GM12878 (cell line): ENCODE data around the gene XPNPEP3. TPM values are rescaled to one million over a fixed set of nuclear protein-coding genes. Genes with fewer than 3 reads are reported as not detected.

Source experiments
- ATAC-seq: fragments of 200-7000 bp; cut with Tn5 transposase; 3 replicates; pipeline ENCODE4 v1.9.1; 2020; ENCODE audit warnings: mild to moderate bottlenecking, moderate library complexity
- BruUV-seq: library from RNA; stranded (reverse); fragments of 400-500 nt; replicated peaks from 2 replicates; lab custom pipeline; 2021; lab: Mats Ljungman, UMichigan
- CTCF ChIA-PET: fragments of 300-600 bp; sonication (Branson Sonifier 250); formaldehyde crosslinking; extraction: SDS; loops from one replicate; lab custom pipeline; 2021; ENCODE audit warnings: inconsistent platforms; lab: Yijun Ruan, JAX
- POLR2A ChIA-PET: fragments of 350-600 bp; formaldehyde crosslinking; extraction: SDS; loops from one replicate; lab custom pipeline; 2021; ENCODE audit warnings: inconsistent platforms; lab: Charles Lee
- RAD21 ChIA-PET: fragments of 300-600 bp; sonication (Branson Sonifier 250); formaldehyde crosslinking; loops from one replicate; lab custom pipeline; 2023; ENCODE audit warnings: antibody characterized with exemption; ENCODE audit not compliant: unreplicated experiment; lab: Charles Lee
- SMC1A ChIA-PET: fragments of 300-600 bp; sonication (Branson Sonifier 250); formaldehyde crosslinking; loops from one replicate; lab custom pipeline; 2023; ENCODE audit not compliant: unreplicated experiment, uncharacterized antibody; lab: Charles Lee
- DNase-seq: peaks from one replicate; pipeline ENCODE4 v3.0.0-alpha.2; 2011; ENCODE audit warnings: low read depth, low spot score
- FAIRE-seq: peaks from 3 replicates; lab custom pipeline; 2011; peaks lifted over from hg19 to GRCh38; lab: Jason Lieb, UNC
- H2AFZ ChIP-seq: 2 replicates; pipeline ENCODE4 v1.6.0; 2011; ENCODE audit warnings: low read depth, low read length, control low read depth; ENCODE audit not compliant: control insufficient read depth
- H3K27ac ChIP-seq: 2 replicates; pipeline ENCODE4 v1.5.1; 2011; ENCODE audit warnings: control low read depth; ENCODE audit not compliant: control insufficient read depth, insufficient read depth
- H3K27me3 ChIP-seq, 2 experiments: replicated peaks in 1 of 2; 2 replicates each; pipeline versions ENCODE4 v1.6.0 to v1.6.1; 2011; ENCODE audit warnings: low read length in 1 of 2; ENCODE audit not compliant: control insufficient read depth in 2 of 2, insufficient read depth in 2 of 2
- H3K36me3 ChIP-seq, 2 experiments: 2 replicates each; pipeline ENCODE4 v1.5.1; 2011; ENCODE audit warnings: low read length in 1 of 2; ENCODE audit not compliant: control insufficient read depth in 2 of 2, insufficient read depth in 2 of 2
- H3K4me1 ChIP-seq: 2 replicates; pipeline ENCODE4 v1.6.1; 2011; ENCODE audit warnings: mild to moderate bottlenecking, low read length, moderate library complexity, mixed read lengths; ENCODE audit not compliant: control insufficient read depth, insufficient read depth
- H3K4me2 ChIP-seq: 2 replicates; pipeline ENCODE4 v1.6.0; 2011; ENCODE audit warnings: control low read depth; ENCODE audit not compliant: control insufficient read depth, insufficient read depth
- H3K4me3 ChIP-seq: fragments of 200-600 bp; sonication (generic); 2 replicates; pipeline ENCODE4 v1.5.1; 2016
- H3K79me2 ChIP-seq: 2 replicates; pipeline ENCODE4 v1.6.0; 2011; ENCODE audit warnings: low read length; ENCODE audit not compliant: control insufficient read depth, insufficient read depth
- H3K9ac ChIP-seq: 2 replicates; pipeline ENCODE4 v1.8.0; 2011; ENCODE audit warnings: low read length, control low read depth, mixed read lengths; ENCODE audit not compliant: control insufficient read depth, insufficient read depth
- H3K9me3 ChIP-seq: replicated peaks from 3 replicates; pipeline ENCODE4 v1.5.1; 2011; ENCODE audit warnings: mild to moderate bottlenecking, low read length; ENCODE audit not compliant: control insufficient read depth, insufficient read depth
- H4K20me1 ChIP-seq: 2 replicates; pipeline ENCODE4 v1.6.0; 2011; ENCODE audit not compliant: control insufficient read depth, insufficient read depth
- MEF2A ChIP-seq: IDR thresholded peaks from 2 replicates; pipeline ENCODE4 v1.6.1; 2011; ENCODE audit warnings: low read depth, mild to moderate bottlenecking, low read length, moderate library complexity; ENCODE audit not compliant: insufficient read depth
- NFYA ChIP-seq: IDR thresholded peaks from 2 replicates; pipeline ENCODE4 v1.6.1; 2011; ENCODE audit warnings: low read depth, mild to moderate bottlenecking, low read length, improper control_type of control experiment, borderline replicate concordance
- NFYB ChIP-seq: IDR thresholded peaks from 2 replicates; pipeline ENCODE4 v1.6.1; 2011; ENCODE audit warnings: low read depth, mild to moderate bottlenecking, low read length, improper control_type of control experiment, moderate library complexity; ENCODE audit not compliant: insufficient read depth
- NR2C1 ChIP-seq: fragments of 450-650 bp; IDR thresholded peaks from 2 replicates; pipeline ENCODE4 v1.6.1; 2017; ENCODE audit warnings: antibody characterized with exemption, mild to moderate bottlenecking, moderate library complexity
- NR2C2 ChIP-seq: IDR thresholded peaks from 2 replicates; pipeline ENCODE4 v1.6.1; 2011; ENCODE audit warnings: borderline replicate concordance, low read depth; ENCODE audit not compliant: control insufficient read depth, insufficient read length
- RBBP5 ChIP-seq: fragments of 200-600 bp; sonication (generic); conservative IDR thresholded peaks from 2 replicates; pipeline ENCODE4 v1.6.1; 2016
- SIN3A ChIP-seq: IDR thresholded peaks from 2 replicates; pipeline ENCODE4 v1.6.1; 2012; ENCODE audit warnings: low read depth, low read length, improper control_type of control experiment
- SMAD5 ChIP-seq: IDR thresholded peaks from 2 replicates; pipeline ENCODE4 v1.6.1; 2016; ENCODE audit warnings: antibody characterized with exemption, low read depth
- SMARCA5 ChIP-seq: fragments of 450-650 bp; IDR thresholded peaks from 2 replicates; pipeline ENCODE4 v1.6.1; 2017; ENCODE audit warnings: mild to moderate bottlenecking
- ZBED1 ChIP-seq: IDR thresholded peaks from 2 replicates; pipeline ENCODE4 v1.6.1; 2016; ENCODE audit warnings: borderline replicate concordance
- ZNF217 ChIP-seq: fragments of 450-650 bp; IDR thresholded peaks from 2 replicates; pipeline ENCODE4 v1.6.1; 2017; ENCODE audit warnings: antibody characterized with exemption, mild to moderate bottlenecking
- WGBS: methylation state at CpG from one replicate; pipeline ENCODE4 v1.1.6; 2016; ENCODE audit warnings: low lambda C conversion rate; ENCODE audit not compliant: insufficient replicate concordance, insufficient coverage; ENCODE audit errors: missing lambda C conversion rate; 5-methylcytosine and 5-hydroxymethylcytosine counted together
- in situ Hi-C: fragments of 300-500 bp; cut with MboI; formaldehyde crosslinking; loops from 9 replicates; pipeline ENCODE4 v1.14.3; 2018; ENCODE audit warnings: mixed read lengths
- intact Hi-C: fragments of 100-400 bp; cut with micrococcal nuclease; formaldehyde crosslinking; loops from one replicate; pipeline ENCODE4 v1.14.2; 2022; ENCODE audit not compliant: unreplicated experiment
- polyA plus RNA-seq, 11 experiments: library from polyadenylated mRNA; depleted of rRNA in 4 of 11; unstranded in 6 of 11; stranded (reverse) in 5 of 11; fragments of >200 nt; fragmentation: Nextera tagmentation in 4 of 11; fragmentation: Illumina TruSeq in 1 of 11; extraction: Ambion mirVana in 4 of 11; extraction: Trizol in 1 of 11; gene quantifications; 1 replicate in 1 of 11; 2 replicates in 10 of 11; pipeline versions ENCODE4 v1.2.1 to v1.2.3, GENCODE V29; 2011 to 2016; ENCODE audit warnings: inconsistent platforms in 2 of 11, missing spikeins in 2 of 11, low read depth in 1 of 11
- total RNA-seq, 4 experiments: library from RNA; depleted of rRNA in 3 of 4; stranded (reverse); fragments of >200 nt in 3 of 4; fragmentation: Illumina TruSeq in 1 of 4; extraction: Trizol in 1 of 4; gene quantifications; 2 replicates each; pipeline versions ENCODE4 v1.2.1 to v1.2.3, GENCODE V29; 2013 to 2021
- TF ChIP-seq, protein P1 (sequence below): IDR thresholded peaks from 2 replicates; pipeline ENCODE4 v1.6.1; 2012; ENCODE audit warnings: low read length, inconsistent platforms
- TF ChIP-seq, protein P2 (sequence below): fragments of 150-350 bp; IDR thresholded peaks from 2 replicates; pipeline ENCODE4 v1.6.1; 2014; ENCODE audit warnings: mild to moderate bottlenecking, low read depth, low read length
- TF ChIP-seq, protein P3 (sequence below), 3 experiments: IDR thresholded peaks in 2 of 3; conservative IDR thresholded peaks in 1 of 3; 2 replicates each; pipeline ENCODE4 v1.5.1; 2011; ENCODE audit warnings: low read depth in 3 of 3, low read length in 3 of 3, mild to moderate bottlenecking in 3 of 3, control low read depth in 2 of 3, moderate library complexity in 2 of 3, inconsistent platforms in 1 of 3, mixed read lengths in 1 of 3; ENCODE audit not compliant: control insufficient read depth in 2 of 3, insufficient read depth in 1 of 3; ENCODE audit errors: extremely low read depth in 1 of 3
- TF ChIP-seq, protein P4 (sequence below): fragments of 450-650 bp; IDR thresholded peaks from 2 replicates; pipeline ENCODE4 v1.6.1; 2016; ENCODE audit warnings: mild to moderate bottlenecking

XPNPEP3 gene
- total and polyA plus RNA-seq, 10 of the 15 experiments (the other 5 are each of a cell fraction or from before 2014, with no cell fraction given) = 6.7 to 19.9 (median 11.7) TPM

DNA sequence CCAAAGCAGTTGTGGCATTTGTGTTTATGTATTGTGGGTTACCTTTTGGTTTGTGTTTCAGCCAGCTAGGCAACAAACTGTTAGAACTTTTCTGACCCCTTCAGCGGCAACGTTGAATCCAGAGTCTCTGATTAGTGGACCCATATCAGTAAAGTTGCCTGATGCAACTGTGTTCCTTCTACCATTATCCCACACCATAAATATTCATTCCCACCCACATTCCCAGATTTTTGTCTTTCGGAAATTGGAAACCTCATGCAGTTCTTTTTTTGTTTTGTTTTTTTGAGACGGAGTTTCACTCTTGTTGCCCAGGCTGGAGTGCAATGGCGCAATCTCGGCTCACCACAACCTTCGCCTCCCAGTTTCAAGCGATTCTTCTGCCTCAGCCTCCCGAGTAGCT is 63.6 kb downstream of the XPNPEP3 start (continued):
- TF ChIP-seq SIN3A = no peak
- no peak for TF ChIP-seq RBBP5
- TF ChIP-seq ZNF217 = no peak

DNA sequence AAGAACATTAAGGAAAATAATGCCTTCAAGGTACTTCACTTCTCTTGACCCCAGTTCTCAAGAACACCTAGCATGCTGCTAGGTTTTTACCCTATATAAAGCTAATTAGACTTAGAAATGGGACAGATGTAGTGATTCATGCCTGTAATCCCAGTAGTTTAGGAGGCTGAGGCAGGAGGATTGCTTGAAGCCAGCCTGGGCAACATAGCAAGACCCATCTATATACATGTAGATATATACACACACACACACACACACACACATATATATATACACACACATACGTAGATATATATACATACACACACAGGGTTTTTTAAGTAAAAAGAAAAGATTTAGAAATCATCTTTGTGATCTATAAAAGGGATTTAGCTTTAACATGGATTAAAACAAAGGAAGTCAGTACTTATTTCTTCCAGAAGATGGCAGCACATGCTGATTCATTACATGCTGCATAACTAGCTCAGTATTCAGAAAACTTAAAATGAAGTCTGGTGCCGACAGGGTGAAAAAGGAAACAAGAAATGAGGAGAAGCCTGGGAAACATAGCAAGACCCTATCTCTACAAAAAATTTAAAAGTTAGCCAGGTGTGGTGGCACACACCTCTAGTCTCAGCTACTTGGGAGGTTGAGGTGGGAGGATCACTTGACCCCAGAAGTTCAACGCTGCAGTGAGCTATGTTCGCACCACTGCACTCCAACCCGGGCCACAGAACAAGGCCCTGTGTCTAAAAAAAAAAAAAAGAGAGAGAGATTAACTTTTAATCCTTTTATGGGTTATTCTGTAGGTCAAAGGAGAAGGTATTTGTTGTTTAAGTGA is 65.7 kb downstream of the XPNPEP3 start:
- ATAC-seq (peak; percentile 88), FAIRE-seq (peak; percentile 72), DNase-seq (peak; percentile 47)
- POLR2A ChIA-PET = interaction anchor here (0.5 to 1.7 kb wide), 12 partner anchors 29 to 553 kb away, joined by 3 to 14 read pairs (median 4); partner anchors contain the start of genes CHADL and RBX1
- CTCF ChIA-PET = interaction anchor here (0.7 to 5.5 kb wide), 99 partner anchors 8 to 614 kb away, joined by 3 to 136 read pairs (median 5); partner anchors contain the start of genes EP300, L3MBTL2, RANGAP1 and RBX1
- SMC1A ChIA-PET = interaction anchor here (0.7 to 3.6 kb wide), 77 partner anchors 8 to 726 kb away, joined by 3 to 73 read pairs (median 4); partner anchors contain the start of gene EP300
- Histone ChIP-seq H3K4me2 (no peak overlapping the region), H3K36me3 (peaks cover 4% of the 10 kb centered on the region in 2 experiments; a peak in 3 of 4 replicates), H3K4me3 (no peak overlapping the region), H4K20me1 (no peaks in the 10 kb centered on the region), H3K79me2 (no peaks in the 10 kb centered on the region), H2AFZ (peak overlapping the region; percentile 63), H3K9me3 (no peaks in the 10 kb centered on the region), H3K9ac (no peak overlapping the region), H3K27me3 (no peaks in the 10 kb centered on the region), H3K27ac (no peak overlapping the region), H3K4me1 (no peaks in the 10 kb centered on the region)
- no TSS peak for BruUV-seq
- intact Hi-C loops = loop anchor here (2.0 to 5.0 kb wide), 2 partner anchors 220 to 314 kb away; no protein-coding TSS in a partner anchor
- in situ Hi-C loops = no loop called here
- RAD21 ChIA-PET = interaction anchor here (0.6 to 3.1 kb wide), 61 partner anchors 9 to 645 kb away, joined by 3 to 101 read pairs (median 4); partner anchors contain the start of genes EP300, RANGAP1, RBX1 and TEF
- WGBS = 53% methylated on average over 4 of the region's 5 CpGs
- no peak for TF ChIP-seq SMAD5
- TF ChIP-seq, protein P1, sequence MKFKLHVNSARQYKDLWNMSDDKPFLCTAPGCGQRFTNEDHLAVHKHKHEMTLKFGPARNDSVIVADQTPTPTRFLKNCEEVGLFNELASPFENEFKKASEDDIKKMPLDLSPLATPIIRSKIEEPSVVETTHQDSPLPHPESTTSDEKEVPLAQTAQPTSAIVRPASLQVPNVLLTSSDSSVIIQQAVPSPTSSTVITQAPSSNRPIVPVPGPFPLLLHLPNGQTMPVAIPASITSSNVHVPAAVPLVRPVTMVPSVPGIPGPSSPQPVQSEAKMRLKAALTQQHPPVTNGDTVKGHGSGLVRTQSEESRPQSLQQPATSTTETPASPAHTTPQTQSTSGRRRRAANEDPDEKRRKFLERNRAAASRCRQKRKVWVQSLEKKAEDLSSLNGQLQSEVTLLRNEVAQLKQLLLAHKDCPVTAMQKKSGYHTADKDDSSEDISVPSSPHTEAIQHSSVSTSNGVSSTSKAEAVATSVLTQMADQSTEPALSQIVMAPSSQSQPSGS = no peak
- peak; percentile 26; the same call in 1 of the 2 replicates for TF ChIP-seq SMARCA5
- TF ChIP-seq NFYB = no peak
- TF ChIP-seq, protein P2, sequence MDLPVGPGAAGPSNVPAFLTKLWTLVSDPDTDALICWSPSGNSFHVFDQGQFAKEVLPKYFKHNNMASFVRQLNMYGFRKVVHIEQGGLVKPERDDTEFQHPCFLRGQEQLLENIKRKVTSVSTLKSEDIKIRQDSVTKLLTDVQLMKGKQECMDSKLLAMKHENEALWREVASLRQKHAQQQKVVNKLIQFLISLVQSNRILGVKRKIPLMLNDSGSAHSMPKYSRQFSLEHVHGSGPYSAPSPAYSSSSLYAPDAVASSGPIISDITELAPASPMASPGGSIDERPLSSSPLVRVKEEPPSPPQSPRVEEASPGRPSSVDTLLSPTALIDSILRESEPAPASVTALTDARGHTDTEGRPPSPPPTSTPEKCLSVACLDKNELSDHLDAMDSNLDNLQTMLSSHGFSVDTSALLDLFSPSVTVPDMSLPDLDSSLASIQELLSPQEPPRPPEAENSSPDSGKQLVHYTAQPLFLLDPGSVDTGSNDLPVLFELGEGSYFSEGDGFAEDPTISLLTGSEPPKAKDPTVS = no peak
- TF ChIP-seq, protein P3, sequence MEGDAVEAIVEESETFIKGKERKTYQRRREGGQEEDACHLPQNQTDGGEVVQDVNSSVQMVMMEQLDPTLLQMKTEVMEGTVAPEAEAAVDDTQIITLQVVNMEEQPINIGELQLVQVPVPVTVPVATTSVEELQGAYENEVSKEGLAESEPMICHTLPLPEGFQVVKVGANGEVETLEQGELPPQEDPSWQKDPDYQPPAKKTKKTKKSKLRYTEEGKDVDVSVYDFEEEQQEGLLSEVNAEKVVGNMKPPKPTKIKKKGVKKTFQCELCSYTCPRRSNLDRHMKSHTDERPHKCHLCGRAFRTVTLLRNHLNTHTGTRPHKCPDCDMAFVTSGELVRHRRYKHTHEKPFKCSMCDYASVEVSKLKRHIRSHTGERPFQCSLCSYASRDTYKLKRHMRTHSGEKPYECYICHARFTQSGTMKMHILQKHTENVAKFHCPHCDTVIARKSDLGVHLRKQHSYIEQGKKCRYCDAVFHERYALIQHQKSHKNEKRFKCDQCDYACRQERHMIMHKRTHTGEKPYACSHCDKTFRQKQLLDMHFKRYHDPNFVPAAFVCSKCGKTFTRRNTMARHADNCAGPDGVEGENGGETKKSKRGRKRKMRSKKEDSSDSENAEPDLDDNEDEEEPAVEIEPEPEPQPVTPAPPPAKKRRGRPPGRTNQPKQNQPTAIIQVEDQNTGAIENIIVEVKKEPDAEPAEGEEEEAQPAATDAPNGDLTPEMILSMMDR (IDR thresholded peaks at IDR 0.05 in 2 of 3, conservative IDR thresholded peaks at IDR 0.05 in 1 of 3; ENCODE audit: control insufficient read depth in 2 of 3, extremely low read depth in 1 of 3, insufficient read depth in 1 of 3, low read depth in 3 of 3, low read length in 3 of 3) = peak; percentile 41 to 67 (median 56); a peak in 5 of 6 replicates
- TF ChIP-seq, protein P4, sequence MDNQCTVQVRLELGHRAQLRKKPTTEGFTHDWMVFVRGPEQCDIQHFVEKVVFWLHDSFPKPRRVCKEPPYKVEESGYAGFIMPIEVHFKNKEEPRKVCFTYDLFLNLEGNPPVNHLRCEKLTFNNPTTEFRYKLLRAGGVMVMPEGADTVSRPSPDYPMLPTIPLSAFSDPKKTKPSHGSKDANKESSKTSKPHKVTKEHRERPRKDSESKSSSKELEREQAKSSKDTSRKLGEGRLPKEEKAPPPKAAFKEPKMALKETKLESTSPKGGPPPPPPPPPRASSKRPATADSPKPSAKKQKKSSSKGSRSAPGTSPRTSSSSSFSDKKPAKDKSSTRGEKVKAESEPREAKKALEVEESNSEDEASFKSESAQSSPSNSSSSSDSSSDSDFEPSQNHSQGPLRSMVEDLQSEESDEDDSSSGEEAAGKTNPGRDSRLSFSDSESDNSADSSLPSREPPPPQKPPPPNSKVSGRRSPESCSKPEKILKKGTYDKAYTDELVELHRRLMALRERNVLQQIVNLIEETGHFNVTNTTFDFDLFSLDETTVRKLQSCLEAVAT = no peak
- no peak for TF ChIP-seq NFYA
- TF ChIP-seq MEF2A = no peak
- TF ChIP-seq ZBED1 = no peak
- no peak for TF ChIP-seq NR2C1
- TF ChIP-seq NR2C2 = no peak
